ENCODE data around the gene REC8. TPM values are rescaled to one million over a fixed set of nuclear protein-coding genes. Genes with fewer than 3 reads are reported as not detected.

The REC8 gene
- polyA plus RNA-seq, 1 donor (not counting 4 experiments of a cell fraction or from before 2014, with no cell fraction given) = 6.3 TPM

DNA sequence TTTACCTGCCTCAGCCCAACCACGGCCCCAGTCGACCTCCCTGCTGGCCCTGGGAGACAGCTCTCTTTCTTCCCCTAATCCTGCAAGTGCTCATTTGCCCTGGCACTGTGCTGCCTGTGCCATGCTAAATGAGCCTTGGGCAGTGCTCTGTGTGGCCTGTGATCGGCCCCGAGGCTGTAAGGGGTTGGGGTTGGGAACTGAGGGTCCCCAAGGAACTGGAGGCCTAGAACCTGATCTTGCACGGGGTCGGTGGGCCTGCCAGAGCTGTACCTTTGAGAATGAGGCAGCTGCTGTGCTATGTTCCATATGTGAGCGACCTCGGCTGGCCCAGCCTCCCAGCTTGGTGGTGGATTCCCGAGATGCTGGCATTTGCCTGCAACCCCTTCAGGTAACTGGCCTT, 21.8 kb upstream of the REC8 start:
- Histone ChIP-seq H3K4me2 (ENCODE audit: control insufficient read depth, extremely low read depth, insufficient read depth, low read depth, low read length) (no peak overlapping the region), H3K9me1 (ENCODE audit: control insufficient read depth, extremely low read depth, insufficient read depth, low read length) (no peaks in the 10 kb centered on the region), H3K79me2 (ENCODE audit: control insufficient read depth, insufficient read depth, low read length) (peaks cover 49% of the 10 kb centered on the region), H3K27ac (ENCODE audit: control insufficient read depth, insufficient read depth, low read length) (no peak overlapping the region), H4K20me1 (ENCODE audit: control insufficient read depth, extremely low read depth, insufficient read depth, low read length) (no peaks in the 10 kb centered on the region), H3K4me3 (ENCODE audit: control insufficient read depth in 2 of 3, extremely low read depth in 1 of 3, insufficient read depth in 2 of 3, low read depth in 1 of 3, low read length in 3 of 3) (no peak overlapping the region), H3K36me3 (ENCODE audit: control insufficient read depth in 2 of 2, extremely low read depth in 1 of 2, insufficient read depth in 2 of 2, low read length in 2 of 2) (peaks cover 29 to 42% of the 10 kb centered on the region in 2 experiments), H3K27me3 (ENCODE audit: control insufficient read depth, extremely low read depth, insufficient read depth, low read length) (no peaks in the 10 kb centered on the region), H3K9me3 (ENCODE audit: control insufficient read depth, low read depth, low read length) (no peaks in the 10 kb centered on the region), H3K9ac (ENCODE audit: control insufficient read depth, extremely low read depth, insufficient read depth, low read length) (no peak overlapping the region), H3K4me1 (ENCODE audit: control insufficient read depth, extremely low read depth, insufficient read depth, low read length) (peaks cover 19% of the 10 kb centered on the region), H2AFZ (ENCODE audit: control insufficient read depth, low read length) (no peak overlapping the region)
- dilution Hi-C loops (cut with MboI; ENCODE audit: extremely low pct_ligation_motif_present, low sequenced_read_pairs) = no loop called here
- no peak for DNase-seq (ENCODE audit: low read depth, low spot score)
- no peak for TF ChIP-seq CTCF (optimal IDR thresholded peaks at IDR 0.05 in 1 of 3, IDR thresholded peaks at IDR 0.05 in 1 of 3, conservative IDR thresholded peaks at IDR 0.05 in 1 of 3; ENCODE audit: extremely low read depth in 1 of 3, insufficient read depth in 2 of 3, low read length in 3 of 3)
- no peak for FAIRE-seq

GRCh38 chr14:24150567-24150966, 21.3 kb upstream of the REC8 start:
- FAIRE-seq (no peak), DNase-seq (ENCODE audit: low read depth, low spot score) (no peak)
- dilution Hi-C loops (cut with MboI; ENCODE audit: extremely low pct_ligation_motif_present, low sequenced_read_pairs) = no loop called here
- H3K9me3 ChIP-seq (ENCODE audit: control insufficient read depth, low read depth, low read length) = no peaks in the 10 kb centered on the region
- H3K9me1 ChIP-seq (ENCODE audit: control insufficient read depth, extremely low read depth, insufficient read depth, low read length) = no peaks in the 10 kb centered on the region
- peaks cover 44% of the 10 kb centered on the region for H3K79me2 ChIP-seq (ENCODE audit: control insufficient read depth, insufficient read depth, low read length)
- TF ChIP-seq EZH2 (IDR thresholded peaks at IDR 0.05; ENCODE audit: low read length) = no peak
- TF ChIP-seq CTCF (optimal IDR thresholded peaks at IDR 0.05 in 1 of 3, IDR thresholded peaks at IDR 0.05 in 1 of 3, conservative IDR thresholded peaks at IDR 0.05 in 1 of 3; ENCODE audit: extremely low read depth in 1 of 3, insufficient read depth in 2 of 3, low read length in 3 of 3) = no peak
- H2AFZ ChIP-seq (ENCODE audit: control insufficient read depth, low read length) = no peak overlapping the region
- H3K36me3 ChIP-seq (ENCODE audit: control insufficient read depth in 2 of 2, extremely low read depth in 1 of 2, insufficient read depth in 2 of 2, low read length in 2 of 2) = peaks cover 34 to 48% of the 10 kb centered on the region in 2 experiments
- no peak overlapping the region for H3K9ac ChIP-seq (ENCODE audit: control insufficient read depth, extremely low read depth, insufficient read depth, low read length)
- peaks cover 14% of the 10 kb centered on the region for H3K4me1 ChIP-seq (ENCODE audit: control insufficient read depth, extremely low read depth, insufficient read depth, low read length)
- H4K20me1 ChIP-seq (ENCODE audit: control insufficient read depth, extremely low read depth, insufficient read depth, low read length) = no peaks in the 10 kb centered on the region
- H3K27ac ChIP-seq (ENCODE audit: control insufficient read depth, insufficient read depth, low read length) = no peak overlapping the region
- no peak overlapping the region for H3K4me3 ChIP-seq (ENCODE audit: control insufficient read depth in 2 of 3, extremely low read depth in 1 of 3, insufficient read depth in 2 of 3, low read depth in 1 of 3, low read length in 3 of 3)
- no peak overlapping the region for H3K4me2 ChIP-seq (ENCODE audit: control insufficient read depth, extremely low read depth, insufficient read depth, low read depth, low read length)
- no peaks in the 10 kb centered on the region for H3K27me3 ChIP-seq (ENCODE audit: control insufficient read depth, extremely low read depth, insufficient read depth, low read length)

All from keratinocyte (primary cell).